ENCODE data around the gene UTY.

DNA sequence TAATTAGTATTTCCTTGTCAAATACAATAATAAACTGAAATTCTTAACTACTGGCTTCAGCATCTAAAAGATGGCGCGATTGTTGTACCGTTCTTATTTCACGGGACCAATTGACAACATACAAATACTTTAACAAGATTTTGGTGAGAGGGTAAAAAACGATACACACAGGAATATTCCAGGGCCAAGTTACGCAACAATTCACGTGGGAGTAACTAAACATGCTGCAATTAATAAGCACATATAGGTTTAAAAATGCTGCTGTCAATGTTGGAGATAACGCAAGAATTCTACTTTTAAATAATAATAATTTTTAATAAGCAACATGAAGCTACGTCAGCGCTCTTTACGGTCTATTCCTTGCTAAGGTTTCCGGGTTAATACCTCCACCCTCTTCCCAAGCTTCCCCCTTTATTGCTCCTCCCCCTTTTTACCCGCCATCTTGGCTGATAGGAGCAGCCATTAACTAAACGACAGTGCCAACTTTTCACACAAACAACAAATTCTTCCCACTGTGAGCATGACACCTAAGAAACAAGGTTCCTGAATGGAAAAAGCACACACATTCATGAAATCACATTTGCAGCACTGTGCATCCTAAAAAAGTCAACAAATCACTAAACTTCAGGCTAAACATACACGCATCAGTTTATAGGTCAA, 1.6 kb downstream of the UTY start:
- TF ChIP-seq ARNTL (CRISPR knock-in tag; IDR thresholded peaks at IDR 0.05; ENCODE audit: borderline replicate concordance, low read depth) (no peak), TOX (CRISPR knock-in tag; IDR thresholded peaks at IDR 0.05; ENCODE audit: borderline replicate concordance) (no peak)

Data from SK-N-SH treated with all-trans-retinoic acid at 6 μM for 48 hours (cell line).